RWPE1 (cell line): ENCODE measurements around the gene NUP210.

ENCODE experiments used
- CTCF ChIA-PET: fragments of 350-600 bp; sonication (Branson Sonifier 250); formaldehyde crosslinking; extraction: SDS; loops from one replicate; lab custom pipeline; 2021; lab: Yijun Ruan, JAX
- POLR2A ChIA-PET: fragments of 400-600 bp; formaldehyde crosslinking; extraction: SDS; loops from one replicate; lab custom pipeline; 2020; ENCODE audit warnings: antibody characterized with exemption; ENCODE audit not compliant: low non-redundant PET; lab: Yijun Ruan, JAX
- DNase-seq: peaks from one replicate; pipeline ENCODE4 v3.0.0; 2012; ENCODE audit warnings: low spot score
- H3K27ac ChIP-seq: fragments of 450-650 bp; 2 replicates; pipeline ENCODE4 v1.5.1; 2017
- CTCF ChIP-seq: fragments of 450-650 bp; conservative IDR thresholded peaks from 2 replicates; pipeline ENCODE4 v1.5.1; 2017; ENCODE audit warnings: low read depth, mild to moderate bottlenecking

Gene NUP210

GRCh38 chr3:13341229-13341905 lies 78.8 kb downstream of the NUP210 start:
- DNase-seq = no peak
- POLR2A ChIA-PET = no interaction called here
- no peak for TF ChIP-seq CTCF
- H3K27ac ChIP-seq = no peak overlapping the region
- CTCF ChIA-PET = no interaction called here

GRCh38 chr3:13339833-13340232 lies 80.3 kb downstream of the NUP210 start:
- no peak overlapping the region for H3K27ac ChIP-seq
- ChIA-PET POLR2A (no interaction called here), CTCF (no interaction called here)

GRCh38 chr3:13338996-13339395 lies 81.1 kb downstream of the NUP210 start:
- no peak overlapping the region for H3K27ac ChIP-seq
- DNase-seq = no peak
- ChIA-PET POLR2A (no interaction called here), CTCF (no interaction called here)
- no peak for TF ChIP-seq CTCF

More at GRCh38 chr3:13339833-13340232, 80.3 kb downstream of the NUP210 start:
- DNase-seq = no peak
- no peak for TF ChIP-seq CTCF

GRCh38 chr3:13338231-13338630 lies 81.9 kb downstream of the NUP210 start:
- no peak overlapping the region for H3K27ac ChIP-seq
- ChIA-PET CTCF (no interaction called here), POLR2A (no interaction called here)
- DNase-seq = no peak
- TF ChIP-seq CTCF = no peak

- ChIA-PET POLR2A (no interaction called here), CTCF (no interaction called here)
- H3K27ac ChIP-seq = no peak overlapping the region
- no peak for DNase-seq
- TF ChIP-seq CTCF = no peak
Observed at GRCh38 chr3:13336592-13336991, 83.5 kb downstream of the NUP210 start.

- POLR2A ChIA-PET = no interaction called here
- CTCF ChIA-PET = no interaction called here
Observed at GRCh38 chr3:13335503-13335902, 84.6 kb downstream of the NUP210 start.

More at GRCh38 chr3:13335503-13335902, 84.6 kb downstream of the NUP210 start:
- H3K27ac ChIP-seq = no peak overlapping the region
- no peak for TF ChIP-seq CTCF
- no peak for DNase-seq
